Stimulated activated CD8-positive, alpha-beta memory T cell treated with anti-CD3 and anti-CD28 coated beads, Interleukin-7, amount 100 ng/mL, for 24 hours (primary cell): Measurements from ENCODE around the gene BBC3.

Source experiments
- DNase-seq: peaks from one replicate; pipeline ENCODE4 v3.0.0-alpha.2; 2020; ENCODE audit warnings: low read depth

The BBC3 gene

DNA sequence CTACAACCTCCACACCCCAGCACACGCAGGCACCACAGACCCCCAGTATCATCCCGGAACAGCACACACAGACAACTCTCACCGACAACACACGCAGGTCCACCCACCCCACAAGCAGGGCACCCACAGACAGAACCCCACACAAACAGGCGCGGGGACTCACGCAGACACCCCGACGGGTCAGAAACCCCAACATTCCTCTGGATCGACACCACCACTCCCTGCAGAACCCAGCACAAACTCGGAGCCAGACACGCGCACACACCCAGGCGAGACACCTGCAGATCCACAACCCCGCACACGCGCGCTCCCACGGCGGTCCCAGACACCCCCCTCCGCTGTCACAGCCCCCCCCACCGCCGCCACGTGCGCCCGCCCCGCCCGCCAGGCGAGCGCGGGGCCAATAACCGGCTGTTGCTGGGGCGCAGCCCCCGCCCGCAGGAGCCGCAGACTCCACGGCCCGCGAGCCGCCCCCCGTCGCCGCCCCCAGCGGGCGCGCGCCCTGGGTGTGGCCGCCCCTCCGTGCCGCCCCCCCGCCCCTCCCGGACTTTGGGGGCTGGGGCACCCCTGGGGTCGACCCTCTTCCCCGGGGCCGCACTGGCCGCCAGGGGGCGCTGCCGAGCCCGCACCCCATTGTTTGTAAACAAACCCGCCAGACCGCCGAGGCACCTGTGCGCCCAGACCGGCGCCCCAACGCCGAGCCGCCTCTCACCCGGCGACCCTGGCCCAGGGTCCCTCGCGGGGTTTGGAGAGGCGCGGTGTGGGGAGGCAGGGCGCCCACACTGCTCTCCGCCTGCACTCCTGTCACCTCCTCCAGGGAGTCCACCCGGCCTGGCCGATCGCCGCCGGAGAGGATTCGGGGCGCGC, 712 bp downstream of the BBC3 start:
- DNase-seq = peak; percentile 69

GRCh38 chr19:47229676-47230053, 1.3 kb downstream of the BBC3 start:
- no peak for DNase-seq

- no peak for DNase-seq
Measured at GRCh38 chr19:47228937-47229675, 1.9 kb downstream of the BBC3 start.

- DNase-seq = no peak
Measured at GRCh38 chr19:47228168-47228936, 2.6 kb downstream of the BBC3 start.

- no peak for DNase-seq
Measured at GRCh38 chr19:47227352-47228167, 3.4 kb downstream of the BBC3 start.

DNA sequence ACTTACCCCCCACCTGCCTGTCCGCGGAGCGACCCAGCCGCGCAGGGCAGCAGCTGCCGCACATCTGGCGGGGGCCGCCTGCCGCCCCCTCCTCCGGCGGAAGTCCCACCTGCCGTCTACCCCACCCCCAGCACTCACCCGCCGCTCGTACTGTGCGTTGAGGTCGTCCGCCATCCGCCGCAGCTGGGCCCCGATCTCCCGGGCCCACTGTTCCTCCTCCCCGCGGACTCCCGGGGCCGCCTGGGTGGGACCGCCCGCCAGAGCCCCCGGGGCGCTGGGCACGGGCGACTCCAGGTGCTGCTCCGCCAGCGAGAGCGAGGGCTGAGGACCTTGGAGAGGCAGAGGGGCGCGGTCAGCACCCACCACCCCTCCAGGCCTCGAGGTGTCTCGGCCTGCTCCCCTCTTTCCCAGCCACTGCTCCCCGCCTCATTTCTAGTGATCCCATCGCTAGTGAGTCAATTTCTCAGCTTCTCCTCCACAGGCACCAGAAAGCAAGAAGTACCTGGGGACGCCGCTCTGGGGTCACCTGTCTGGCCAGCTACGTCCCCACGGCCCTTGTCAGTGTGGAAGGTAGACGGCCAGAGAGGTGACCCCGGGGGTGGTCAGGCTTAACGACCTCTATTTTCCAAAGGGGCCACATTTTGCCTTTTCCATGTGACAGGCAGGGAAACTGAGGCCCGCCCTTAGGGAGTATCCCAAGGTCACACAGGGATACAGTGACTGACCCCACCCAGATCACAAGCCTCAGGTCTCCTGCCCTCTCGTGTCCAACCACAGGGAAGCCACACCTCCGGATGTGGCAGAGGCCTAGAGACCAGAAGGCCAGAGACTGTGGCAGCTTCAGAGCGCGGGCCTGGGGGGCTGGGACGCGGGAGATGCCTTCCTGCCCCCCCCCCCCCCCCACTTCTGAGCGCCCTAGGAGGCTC, 4.3 kb downstream of the BBC3 start:
- no peak for DNase-seq

DNA sequence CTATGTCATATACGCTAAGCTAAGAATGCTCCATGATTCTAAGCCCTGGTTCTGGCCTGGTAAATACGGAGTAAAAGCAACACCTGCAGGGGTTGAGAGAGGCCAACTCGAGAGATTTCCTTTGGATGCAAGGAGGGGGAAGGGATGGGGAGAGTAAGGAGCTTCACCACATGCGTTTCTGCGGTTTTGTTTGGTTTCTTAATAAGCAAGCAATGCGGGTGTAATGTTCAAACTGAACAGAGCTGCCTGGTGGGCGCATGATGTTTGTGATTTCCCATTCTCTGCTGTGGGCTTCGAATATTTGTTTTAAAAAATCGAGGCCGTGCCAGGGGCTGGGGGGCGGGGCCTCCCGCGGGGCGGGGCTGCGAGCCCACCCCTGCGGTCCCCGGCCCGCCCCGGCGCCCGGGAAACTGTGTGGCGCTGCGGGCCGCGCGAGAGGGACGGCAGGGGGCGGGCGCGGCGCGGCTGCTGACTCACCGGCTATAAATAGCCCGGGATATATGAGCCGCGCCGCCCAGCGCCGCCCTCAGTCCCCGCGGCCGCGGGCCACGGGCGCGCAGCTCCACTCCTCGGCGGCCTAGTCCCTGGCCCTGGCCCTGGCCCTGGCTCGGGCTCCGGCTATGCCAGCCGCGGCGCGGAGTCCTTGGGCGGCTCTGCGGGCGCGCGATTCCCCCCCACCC, 5.1 kb downstream of the BBC3 start:
- peak; percentile 51 for DNase-seq

- DNase-seq = no peak
Measured at GRCh38 chr19:47221890-47222289, 9.1 kb downstream of the BBC3 start.

GRCh38 chr19:47221080-47221841, 9.7 kb downstream of the BBC3 start:
- no peak for DNase-seq

GRCh38 chr19:47215581-47215980, 15.4 kb downstream of the BBC3 start:
- DNase-seq = no peak

DNA sequence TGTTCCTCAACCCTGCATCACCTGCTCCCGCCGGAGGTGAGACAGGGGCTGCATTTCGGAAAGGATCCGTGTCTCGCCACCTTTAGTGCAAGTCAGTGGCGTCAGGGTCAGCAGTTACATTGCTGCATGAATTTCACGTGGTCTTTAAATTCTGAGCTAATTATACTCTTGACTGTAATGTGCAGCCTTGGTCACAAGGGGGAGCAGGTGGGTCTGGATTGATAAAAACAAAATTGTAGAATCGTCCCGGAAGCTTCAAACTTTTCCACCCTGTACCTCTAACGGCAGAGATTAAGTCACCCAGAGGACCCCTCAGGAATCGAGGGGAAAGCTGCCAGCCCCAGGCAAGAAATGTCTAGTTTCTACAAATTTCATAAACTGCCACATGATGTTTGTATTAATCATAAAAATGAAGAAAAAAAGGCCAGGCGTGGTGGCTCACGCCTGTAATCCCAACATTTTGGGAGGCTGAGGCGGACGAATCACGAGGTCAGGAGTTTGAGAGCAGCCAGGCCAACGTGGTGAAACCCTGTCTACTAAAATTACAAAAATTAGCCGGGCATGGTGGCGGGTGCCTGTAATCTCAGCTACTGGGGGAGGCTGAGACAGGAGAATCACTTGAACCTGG, 20.2 kb downstream of the BBC3 start:
- DNase-seq = peak; percentile 73

DNA sequence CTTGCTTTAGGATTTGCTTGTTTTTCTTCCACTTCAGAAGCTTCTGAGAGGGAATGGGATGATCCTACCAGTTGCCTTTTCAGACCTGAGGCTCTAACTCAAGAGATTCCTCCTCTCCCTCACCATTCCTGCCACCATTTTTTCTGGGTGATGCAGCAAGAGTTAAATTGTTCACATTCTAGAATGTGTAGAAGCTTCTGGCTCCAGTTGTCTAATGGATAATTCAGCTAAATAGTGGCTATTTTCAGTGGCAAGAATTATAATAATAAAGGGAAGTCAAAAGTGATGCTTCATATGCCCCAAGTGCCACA, 20.9 kb downstream of the BBC3 start:
- DNase-seq = no peak

DNA sequence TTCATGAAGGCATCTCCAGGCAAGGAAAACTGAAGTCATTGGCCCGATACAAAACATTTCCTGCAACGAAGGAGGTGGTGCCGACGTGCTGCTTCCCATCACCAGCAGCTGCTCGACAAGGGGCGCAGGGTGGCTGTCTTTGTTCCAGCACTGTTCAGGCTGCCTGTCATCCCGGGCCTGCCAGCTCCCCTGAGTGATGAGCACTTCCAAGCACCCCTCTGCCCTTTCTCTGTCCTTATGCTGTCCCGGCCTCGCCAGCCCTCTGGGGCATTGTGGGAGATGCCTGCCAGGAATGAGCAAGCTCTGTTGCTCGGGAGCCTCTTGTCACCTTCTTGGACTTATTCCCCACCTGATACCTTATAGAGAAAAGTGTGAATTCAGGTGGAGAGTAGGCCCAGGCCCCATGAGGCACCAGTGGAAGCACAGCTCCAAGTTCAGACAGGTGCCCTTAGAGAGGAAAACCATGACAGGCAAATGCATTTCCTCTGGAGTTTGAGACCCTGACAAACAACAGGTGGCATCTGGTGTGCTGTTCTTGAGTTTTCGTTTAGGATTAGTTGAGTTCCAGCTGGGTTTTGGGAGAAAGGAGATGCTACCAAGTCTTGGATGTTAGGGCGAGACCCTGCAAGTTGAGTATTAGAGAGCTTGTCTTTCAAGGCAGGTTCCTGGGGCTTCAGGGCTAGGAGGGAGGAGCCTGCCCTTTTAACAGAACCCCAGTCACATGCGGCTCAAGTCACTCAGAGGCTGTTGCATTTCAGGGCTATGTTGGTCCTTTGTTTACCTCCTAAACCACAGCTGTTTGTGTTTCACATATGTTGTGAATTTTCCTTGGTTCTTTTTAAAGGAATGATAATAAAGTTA, 21.4 kb downstream of the BBC3 start:
- no peak for DNase-seq

DNA sequence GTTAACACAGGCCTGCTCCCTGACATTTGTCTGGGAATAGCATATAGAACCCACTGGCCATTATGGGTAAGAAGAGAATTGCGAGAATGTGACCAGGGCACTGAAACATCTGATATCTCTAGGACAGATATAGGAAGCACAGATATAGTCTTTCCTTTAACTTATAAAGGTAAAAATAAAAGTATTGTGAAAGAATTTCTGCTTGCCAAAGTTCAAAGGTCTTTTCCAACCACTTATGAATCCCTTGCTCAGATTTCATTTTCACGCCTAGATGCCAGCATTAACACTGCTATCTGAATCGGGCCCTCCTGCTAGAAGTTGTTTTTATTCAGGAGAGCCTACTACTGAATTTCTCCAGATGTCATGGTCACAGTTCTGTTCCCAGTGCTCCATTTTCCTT, 27.7 kb downstream of the BBC3 start:
- no peak for DNase-seq

- no peak for DNase-seq
Measured at GRCh38 chr19:47200530-47200929, 30.5 kb downstream of the BBC3 start.

DNA sequence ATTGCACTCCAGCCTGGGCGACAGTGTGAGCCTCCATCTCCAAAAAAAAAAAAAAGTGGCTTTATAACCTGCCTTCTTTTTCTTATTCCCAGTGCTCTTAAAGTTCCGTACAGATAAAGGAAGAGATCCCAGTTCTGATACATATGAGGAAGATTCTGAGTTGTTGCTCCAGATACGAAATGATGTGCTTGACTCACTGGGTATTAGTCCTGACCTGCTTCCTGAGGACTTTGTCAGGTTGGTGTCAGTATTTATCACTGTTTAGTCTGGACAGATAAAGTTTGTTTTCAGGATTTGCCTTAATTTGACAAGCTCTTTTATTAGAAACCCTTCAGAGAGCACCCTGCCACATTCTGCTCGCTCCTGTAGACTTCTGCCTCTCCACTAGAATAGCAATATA, 33.9 kb downstream of the BBC3 start:
- no peak for DNase-seq

GRCh38 chr19:47195434-47195833, 35.6 kb downstream of the BBC3 start:
- DNase-seq = no peak

GRCh38 chr19:47190167-47190727, 40.8 kb downstream of the BBC3 start:
- no peak for DNase-seq
